ENCODE measurements around the gene CD53.

DNA sequence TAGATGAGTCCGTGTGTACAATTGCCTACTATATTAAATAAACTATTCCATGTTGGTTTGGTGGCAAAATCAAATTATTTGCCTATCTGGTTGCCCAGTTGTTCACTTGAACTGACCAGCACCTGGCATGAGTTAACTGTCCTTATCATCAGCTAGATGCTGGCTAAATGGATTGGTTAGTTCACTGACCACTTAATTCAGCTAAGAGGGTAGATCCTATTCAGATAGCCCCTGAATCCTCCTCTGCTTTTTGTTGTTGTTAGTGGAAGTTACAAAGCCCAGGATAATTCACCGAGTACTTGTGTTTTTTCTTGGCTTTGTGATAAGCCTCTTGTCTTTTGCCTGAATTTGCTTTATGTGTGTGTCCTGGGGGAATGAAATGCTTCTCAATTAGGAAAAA is 22.8 kb upstream of the CD53 start:
- no peak for TF ChIP-seq CTCF (IDR thresholded peaks at IDR 0.05; ENCODE audit: low read depth, low read length, poor library complexity, severe bottlenecking)
- no peak for TF ChIP-seq EZH2phosphoT487 (IDR thresholded peaks at IDR 0.05; ENCODE audit: borderline replicate concordance, low read length)

All from DOHH2 (cell line).